Mucosa of descending colon (tissue), 3 donors: ENCODE results near the gene FAM204A. TPM values are rescaled to one million over a fixed set of nuclear protein-coding genes. Genes with fewer than 3 reads are reported as not detected.

Experiments used
- ATAC-seq: fragments of 200-7000 bp; cut with Tn5 transposase; one replicate; pipeline ENCODE4 v1.9.1; 2020; ENCODE audit warnings: mild to moderate bottlenecking, moderate library complexity
- DNase-seq, 3 donors: peaks; one replicate each; pipeline ENCODE4 v3.0.0-alpha.2; 2020
- H3K36me3 ChIP-seq: fragments of 200-600 bp; one replicate; pipeline ENCODE4 v1.8.0; 2021; ENCODE audit warnings: low read depth, mild to moderate bottlenecking
- H3K4me1 ChIP-seq: fragments of 200-600 bp; one replicate; pipeline ENCODE4 v1.8.0; 2021; ENCODE audit warnings: low read depth, mild to moderate bottlenecking
- H3K4me3 ChIP-seq: fragments of 200-600 bp; one replicate; pipeline ENCODE4 v1.8.0; 2021; ENCODE audit warnings: mild to moderate bottlenecking
- H3K9me3 ChIP-seq: fragments of 200-600 bp; one replicate; pipeline ENCODE4 v1.8.0; 2021; ENCODE audit warnings: mild to moderate bottlenecking
- CTCF ChIP-seq: fragments of 200-600 bp; IDR thresholded peaks from one replicate; pipeline ENCODE4 v1.8.0; 2022; ENCODE audit warnings: antibody characterized with exemption, mild to moderate bottlenecking
- intact Hi-C, 2 donors: fragments of 100-400 bp; cut with DNase I in 1 of 2; cut with micrococcal nuclease in 1 of 2; formaldehyde crosslinking; loops; one replicate each; pipeline versions ENCODE4 v1.11.0 to v1.11.1; 2022; cut with DNase I, micrococcal nuclease
- total RNA-seq, 3 donors: library from RNA; stranded (reverse); fragmentation: NEBNext Ultra II Directional in 2 of 3; extraction: Animal tissue kit (Norgen Biotek cat#: 25700) in 2 of 3; gene quantifications; one replicate each; pipeline versions ENCODE4 v1.2.1 to v1.2.4, GENCODE V29; 2021 to 2023
- donor health status: DM: no; HTN: no; CAD: no; lungs with moderate emphysema.
- donor health status: DM: no; HTN: no; CAD: no.
- donor health status: DM: no; HTN: yes; CAD: no.

Gene FAM204A
- total RNA-seq, 3 donors from 2014 or later, result 45.2 to 79.8 (median 51.1) TPM

GRCh38 chr10:118342638-118343020 is 505 bp upstream of the FAM204A start:
- DNase-seq, result no peak
- intact Hi-C loops, result no loop called here
- H3K4me3 ChIP-seq, result peak overlapping the region; percentile 97
- TF ChIP-seq CTCF, result no peak
- H3K9me3 ChIP-seq, result no peaks in the 10 kb centered on the region
- H3K4me1 ChIP-seq, result peaks cover 10% of the 10 kb centered on the region
- no peaks in the 10 kb centered on the region for H3K36me3 ChIP-seq
- ATAC-seq, result no peak

GRCh38 chr10:118340486-118340885 is 1.6 kb downstream of the FAM204A start:
- TF ChIP-seq CTCF, result no peak
- no peak for ATAC-seq
- intact Hi-C loops, result no loop called here

GRCh38 chr10:118339111-118339510 is 3.0 kb downstream of the FAM204A start:
- H3K4me3 ChIP-seq, result no peak overlapping the region
- TF ChIP-seq CTCF, result no peak
- H3K9me3 ChIP-seq, result no peaks in the 10 kb centered on the region
- H3K36me3 ChIP-seq, result no peaks in the 10 kb centered on the region
- intact Hi-C loops, result no loop called here
- ATAC-seq (no peak), DNase-seq (no peak)
- peaks cover 10% of the 10 kb centered on the region for H3K4me1 ChIP-seq

More at GRCh38 chr10:118340486-118340885, 1.6 kb downstream of the FAM204A start:
- no peak for DNase-seq
- Histone ChIP-seq H3K4me1 (peaks cover 10% of the 10 kb centered on the region), H3K9me3 (no peaks in the 10 kb centered on the region), H3K36me3 (no peaks in the 10 kb centered on the region), H3K4me3 (no peak overlapping the region)

- ATAC-seq (no peak), DNase-seq (no peak)
- no peak for TF ChIP-seq CTCF
- Histone ChIP-seq H3K9me3 (no peaks in the 10 kb centered on the region), H3K4me1 (peaks cover 10% of the 10 kb centered on the region), H3K36me3 (no peaks in the 10 kb centered on the region), H3K4me3 (no peak overlapping the region)
- intact Hi-C loops, result no loop called here
Observed at GRCh38 chr10:118337356-118337755, 4.8 kb downstream of the FAM204A start.

- no peak for TF ChIP-seq CTCF
- DNase-seq (no peak), ATAC-seq (no peak)
- H3K9me3 ChIP-seq, result no peaks in the 10 kb centered on the region
- H3K4me3 ChIP-seq, result no peak overlapping the region
- intact Hi-C loops, result no loop called here
- H3K36me3 ChIP-seq, result no peaks in the 10 kb centered on the region
- no peaks in the 10 kb centered on the region for H3K4me1 ChIP-seq
Observed at GRCh38 chr10:118333871-118334270, 8.3 kb downstream of the FAM204A start.
